ENCODE measurements around the gene RPS19BP1.

DNA sequence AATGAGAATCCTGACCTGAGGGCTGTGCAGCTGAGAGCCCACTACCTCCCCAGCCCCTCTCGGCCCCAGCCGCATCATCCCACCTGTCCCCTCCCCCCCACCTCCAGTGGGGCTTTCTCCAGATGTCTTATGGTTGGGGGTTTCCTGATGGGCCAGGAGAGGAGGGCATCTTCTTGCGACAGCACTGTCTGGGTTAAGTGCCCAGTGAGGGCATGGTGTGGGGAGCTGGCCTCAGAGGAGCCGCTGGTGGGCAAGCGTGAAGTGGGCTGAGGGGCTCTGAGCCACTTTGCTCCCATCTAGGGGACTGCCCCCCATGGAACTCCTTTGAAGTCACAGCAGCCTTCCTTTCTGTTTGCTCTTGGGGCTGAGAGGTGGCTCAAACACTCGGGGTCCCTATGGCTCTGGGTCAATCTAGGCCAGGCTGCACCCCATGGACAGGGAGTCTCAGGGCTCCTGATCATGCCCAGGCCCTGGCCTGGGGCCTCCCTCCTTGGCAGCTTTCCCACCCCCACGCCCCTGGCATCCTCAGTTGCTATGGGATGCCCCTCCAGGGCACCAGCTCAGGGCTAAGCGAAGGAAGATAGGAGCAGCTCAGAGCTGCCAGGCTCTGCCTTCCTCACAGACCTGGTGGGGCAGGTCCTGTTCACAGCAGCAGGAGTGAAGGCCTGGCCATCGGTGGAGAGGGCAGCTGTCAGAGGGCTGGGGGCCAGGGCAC is 41.4 kb downstream of the RPS19BP1 start:
- TF ChIP-seq, protein P1, sequence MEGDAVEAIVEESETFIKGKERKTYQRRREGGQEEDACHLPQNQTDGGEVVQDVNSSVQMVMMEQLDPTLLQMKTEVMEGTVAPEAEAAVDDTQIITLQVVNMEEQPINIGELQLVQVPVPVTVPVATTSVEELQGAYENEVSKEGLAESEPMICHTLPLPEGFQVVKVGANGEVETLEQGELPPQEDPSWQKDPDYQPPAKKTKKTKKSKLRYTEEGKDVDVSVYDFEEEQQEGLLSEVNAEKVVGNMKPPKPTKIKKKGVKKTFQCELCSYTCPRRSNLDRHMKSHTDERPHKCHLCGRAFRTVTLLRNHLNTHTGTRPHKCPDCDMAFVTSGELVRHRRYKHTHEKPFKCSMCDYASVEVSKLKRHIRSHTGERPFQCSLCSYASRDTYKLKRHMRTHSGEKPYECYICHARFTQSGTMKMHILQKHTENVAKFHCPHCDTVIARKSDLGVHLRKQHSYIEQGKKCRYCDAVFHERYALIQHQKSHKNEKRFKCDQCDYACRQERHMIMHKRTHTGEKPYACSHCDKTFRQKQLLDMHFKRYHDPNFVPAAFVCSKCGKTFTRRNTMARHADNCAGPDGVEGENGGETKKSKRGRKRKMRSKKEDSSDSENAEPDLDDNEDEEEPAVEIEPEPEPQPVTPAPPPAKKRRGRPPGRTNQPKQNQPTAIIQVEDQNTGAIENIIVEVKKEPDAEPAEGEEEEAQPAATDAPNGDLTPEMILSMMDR (conservative IDR thresholded peaks at IDR 0.05; ENCODE audit: low read depth, low read length): no peak
- TF ChIP-seq EZH2 (IDR thresholded peaks at IDR 0.05; ENCODE audit: borderline replicate concordance, low read depth, low read length, poor library complexity, severe bottlenecking): no peak
